SJCRH30 (cell line): ENCODE data around the gene ZNF524. TPM values are rescaled to one million over a fixed set of nuclear protein-coding genes. Genes with fewer than 3 reads are reported as not detected.

Experiments
- DNase-seq, 2 experiments: peaks; one replicate each; pipeline ENCODE4 v3.0.0-alpha.2; 2015 to 2020
- H3K27ac ChIP-seq: fragments of 250-450 bp; sonication (Bioruptor Pico); 2 replicates; pipeline ENCODE4 v1.5.1; 2020; ENCODE audit warnings: mild to moderate bottlenecking, moderate library complexity
- H3K27me3 ChIP-seq: fragments of 250-450 bp; sonication (Bioruptor Pico); 2 replicates; pipeline ENCODE4 v1.5.1; 2020; ENCODE audit warnings: mild to moderate bottlenecking, moderate library complexity
- H3K36me3 ChIP-seq: fragments of 250-450 bp; sonication (Bioruptor Pico); 2 replicates; pipeline ENCODE4 v1.5.1; 2020; ENCODE audit warnings: mild to moderate bottlenecking, moderate library complexity
- H3K4me1 ChIP-seq: fragments of 250-450 bp; sonication (Bioruptor Pico); 2 replicates; pipeline ENCODE4 v1.5.1; 2020; ENCODE audit warnings: mild to moderate bottlenecking, moderate library complexity
- H3K4me3 ChIP-seq: fragments of 250-450 bp; sonication (Bioruptor Pico); 2 replicates; pipeline ENCODE4 v1.5.1; 2020; ENCODE audit warnings: mild to moderate bottlenecking, moderate library complexity
- H3K9me3 ChIP-seq: fragments of 250-450 bp; sonication (Bioruptor Pico); replicated peaks from 2 replicates; pipeline ENCODE4 v1.5.1; 2020; ENCODE audit warnings: mild to moderate bottlenecking, moderate library complexity
- total RNA-seq: library from RNA; depleted of rRNA; stranded (reverse); fragments of >200 nt; shearing (Covaris generic); gene quantifications from 2 replicates; pipeline ENCODE4 v1.2.3, GENCODE V29; 2014

Gene ZNF524
- total RNA-seq, 1 experiment from 2014 or later = 3.2 TPM

DNA sequence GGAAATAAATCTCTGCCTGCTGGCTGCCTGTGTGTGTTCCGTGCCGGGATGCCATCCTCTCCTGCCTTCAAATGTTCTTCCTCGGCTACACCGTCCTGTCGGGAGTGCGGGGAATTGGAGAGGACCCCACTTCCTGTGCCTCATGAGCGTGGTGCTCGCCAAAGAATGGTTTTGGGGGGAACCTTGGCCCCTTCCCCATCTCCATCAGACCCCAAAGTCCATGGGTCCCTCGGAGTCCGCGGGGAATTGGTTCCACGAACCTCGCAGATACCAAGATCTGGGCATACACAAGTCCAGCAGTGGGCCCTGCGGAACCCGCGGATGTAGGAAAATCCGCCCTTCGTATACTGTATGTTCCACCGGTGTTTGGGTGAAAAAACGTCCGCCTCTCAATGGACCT, 3.0 kb downstream of the ZNF524 start:
- no peak for DNase-seq
- Histone ChIP-seq H3K36me3 (0 out of 2 replicates have a peak, but pooled peaks cover 4% of the 10 kb centered on the region), H3K9me3 (no peaks in the 10 kb centered on the region), H3K4me1 (peaks cover 4% of the 10 kb centered on the region; the same call in 1 of the 2 replicates), H3K4me3 (no peak overlapping the region), H3K27ac (no peak overlapping the region), H3K27me3 (no peaks in the 10 kb centered on the region)

DNA sequence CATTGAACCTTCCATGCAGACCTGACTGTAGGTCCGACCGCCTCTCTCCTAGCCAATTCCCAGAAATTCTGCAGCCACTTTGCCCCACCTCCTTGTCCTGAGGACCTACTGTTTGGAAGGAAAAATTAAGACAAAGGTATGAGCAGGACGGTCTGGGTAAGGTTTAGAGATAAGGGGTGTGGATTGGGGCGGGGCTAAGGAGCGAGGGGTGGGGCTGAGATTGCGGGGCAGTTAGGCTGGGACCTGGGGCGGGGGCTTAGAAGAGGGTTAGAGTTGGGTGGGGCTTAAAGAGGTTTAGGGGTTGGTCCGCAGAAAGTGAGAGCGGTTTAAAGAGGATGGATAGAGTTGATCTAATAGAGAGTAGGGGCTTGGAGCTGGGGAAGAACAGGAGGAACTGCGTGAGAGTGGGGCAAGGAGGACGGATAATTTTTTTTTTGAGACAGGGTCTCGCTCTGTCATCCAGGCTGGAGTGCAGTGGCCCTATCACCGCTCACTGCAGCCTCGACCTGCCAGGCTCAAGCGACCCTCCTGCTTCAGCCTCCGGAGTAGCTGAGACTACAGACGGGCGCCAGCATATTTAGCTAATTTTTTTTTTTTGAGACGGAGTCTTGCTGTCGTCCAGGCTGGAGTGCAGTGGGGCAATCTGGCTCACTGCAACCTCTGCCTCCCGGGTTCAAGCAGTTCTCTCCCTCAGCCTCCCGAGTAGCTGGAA, 3.6 kb downstream of the ZNF524 start:
- Histone ChIP-seq H3K4me1 (peaks cover 4% of the 10 kb centered on the region; the same call in 1 of the 2 replicates), H3K4me3 (peak overlapping the region; percentile 72; the same call in 1 of the 2 replicates), H3K27me3 (no peaks in the 10 kb centered on the region), H3K9me3 (no peaks in the 10 kb centered on the region), H3K27ac (no peak overlapping the region; the same call in 1 of the 2 replicates), H3K36me3 (0 out of 2 replicates have a peak, but pooled peaks cover 4% of the 10 kb centered on the region)
- no peak for DNase-seq

DNA sequence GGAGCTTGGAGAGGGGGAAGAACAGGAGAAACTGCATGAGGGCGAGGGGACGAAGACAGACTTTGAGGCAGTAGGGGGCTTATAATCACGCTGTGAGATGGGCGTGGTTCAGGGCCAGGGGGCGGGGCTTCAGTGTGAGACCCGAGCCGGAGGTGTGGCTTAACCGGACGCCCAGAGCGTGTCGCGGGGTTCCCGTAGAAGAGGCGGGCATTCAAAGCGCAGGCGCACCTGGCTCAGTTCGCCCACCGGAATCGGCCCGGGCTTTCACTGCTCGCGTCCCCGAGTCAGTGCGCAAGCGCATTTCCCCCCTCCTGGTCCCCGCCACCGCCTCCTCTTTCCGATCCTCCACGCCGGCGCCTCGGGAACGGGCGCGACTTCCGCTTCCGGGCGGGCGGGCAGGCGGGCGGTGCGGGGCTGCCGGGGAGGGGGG, 5.1 kb downstream of the ZNF524 start:
- Histone ChIP-seq H3K27me3 (no peaks in the 10 kb centered on the region), H3K4me3 (peak overlapping the region; percentile 72), H3K9me3 (no peaks in the 10 kb centered on the region), H3K4me1 (peaks cover 4% of the 10 kb centered on the region; the same call in 1 of the 2 replicates), H3K36me3 (0 out of 2 replicates have a peak, but pooled peaks cover 5% of the 10 kb centered on the region), H3K27ac (peak overlapping the region; percentile 78)
- peak; percentile 99 for DNase-seq

DNA sequence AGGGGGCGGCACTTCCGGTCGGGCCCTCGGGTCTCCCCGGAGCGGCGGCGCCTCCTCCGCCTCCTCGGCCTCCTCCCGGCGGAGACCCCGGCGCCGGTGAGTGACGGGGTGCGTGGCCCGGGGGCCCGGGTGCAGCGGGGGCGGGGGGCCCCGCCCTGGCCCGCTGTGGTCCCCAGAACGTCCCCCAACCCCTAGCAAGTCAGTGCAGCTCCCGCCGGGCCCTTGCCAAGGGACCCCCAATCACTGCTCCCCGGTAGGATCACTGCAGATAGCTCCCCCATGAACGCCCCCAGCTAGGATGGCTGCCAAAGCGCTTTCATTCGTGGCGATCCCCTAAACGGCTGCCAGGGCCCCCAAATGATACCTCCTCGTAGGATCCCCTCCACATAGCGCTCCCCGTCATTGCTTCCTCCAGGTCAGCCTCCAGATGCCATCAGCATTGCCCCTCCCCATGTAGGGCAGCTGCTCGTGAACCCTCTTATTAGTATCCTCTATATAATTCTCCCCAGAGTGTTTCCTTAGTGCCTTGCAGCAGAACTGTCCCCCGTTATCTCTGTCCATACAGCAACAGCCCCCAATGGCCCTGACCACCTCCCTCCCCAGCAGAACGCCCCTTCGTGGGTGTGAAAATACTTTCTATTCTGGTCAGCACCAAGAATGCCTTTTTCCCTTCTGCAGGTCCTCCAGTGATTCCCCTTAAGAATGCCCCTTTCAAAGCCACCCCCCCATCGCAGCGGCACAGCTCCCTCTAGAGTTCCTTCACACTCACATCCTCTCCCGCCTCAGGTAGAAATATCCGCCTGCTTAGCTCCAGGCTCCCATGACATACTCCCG, 5.8 kb downstream of the ZNF524 start, which contains the start of gene ZNF865:
Gene ZNF865, plus strand, starts transcription at position 11 of the 834 bp plus-strand sequence. CDS start 7,972 bp downstream, outside the sequence.
- peak within 1 kb of the TSS; percentile 78 for H3K27ac ChIP-seq
- H3K9me3 ChIP-seq = no peaks in the 10 kb centered on the region
- peak within 1 kb of the TSS; percentile 72 for H3K4me3 ChIP-seq
- peaks cover 4% of the 10 kb centered on the region; the same call in 1 of the 2 replicates for H3K4me1 ChIP-seq
- DNase-seq = peak; percentile 87 to 90
- no peaks in the 10 kb centered on the region for H3K27me3 ChIP-seq
- 0 out of 2 replicates have a peak, but pooled peaks cover 5% of the 10 kb centered on the region for H3K36me3 ChIP-seq

DNA sequence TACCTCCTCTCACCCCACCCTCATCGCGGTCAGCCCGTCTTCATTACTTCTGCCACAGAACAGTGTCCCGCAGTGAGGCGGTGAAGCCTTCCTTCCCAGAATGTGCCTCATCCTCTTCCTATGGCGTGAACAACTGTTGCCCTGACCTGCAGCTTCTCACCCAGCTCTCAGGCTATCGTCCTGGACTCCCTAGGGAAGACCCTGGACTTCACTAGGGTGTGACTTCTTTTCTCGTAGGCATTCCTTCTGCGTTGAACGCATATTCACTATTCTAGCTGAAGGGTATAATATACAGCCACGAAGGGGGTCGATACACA, 6.3 kb downstream of the ZNF524 start:
- no peaks in the 10 kb centered on the region for H3K27me3 ChIP-seq
- H3K27ac ChIP-seq = no peak overlapping the region; the same call in 1 of the 2 replicates
- no peaks in the 10 kb centered on the region for H3K9me3 ChIP-seq
- DNase-seq = no peak
- H3K4me3 ChIP-seq = peak overlapping the region; percentile 72
- H3K36me3 ChIP-seq = 0 out of 2 replicates have a peak, but pooled peaks cover 5% of the 10 kb centered on the region
- peaks cover 4% of the 10 kb centered on the region; the same call in 1 of the 2 replicates for H3K4me1 ChIP-seq

DNA sequence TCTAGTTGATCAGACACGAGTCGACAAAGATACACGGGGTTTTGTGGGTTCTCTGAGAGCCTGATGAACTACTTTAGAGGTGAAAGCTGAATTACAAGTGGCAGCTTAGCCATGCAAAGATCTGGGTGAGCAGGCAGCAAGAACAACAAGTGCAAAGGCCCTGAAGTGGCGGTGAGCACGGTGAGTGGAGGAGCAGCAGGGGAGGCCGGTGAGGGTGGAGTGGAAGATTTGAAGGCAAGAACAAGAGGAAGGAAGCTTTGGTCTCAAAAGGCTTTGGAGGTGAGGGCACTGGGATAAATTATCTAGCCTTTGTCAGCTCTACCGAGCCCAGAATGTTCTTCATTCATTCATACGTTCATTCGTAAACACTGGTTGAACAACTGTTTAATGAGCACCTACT, 6.7 kb downstream of the ZNF524 start:
- H3K36me3 ChIP-seq = 0 out of 2 replicates have a peak, but pooled peaks cover 5% of the 10 kb centered on the region
- H3K4me1 ChIP-seq = peaks cover 4% of the 10 kb centered on the region; the same call in 1 of the 2 replicates
- no peaks in the 10 kb centered on the region for H3K27me3 ChIP-seq
- H3K9me3 ChIP-seq = no peaks in the 10 kb centered on the region
- no peak overlapping the region for H3K27ac ChIP-seq
- no peak overlapping the region for H3K4me3 ChIP-seq
- no peak for DNase-seq

DNA sequence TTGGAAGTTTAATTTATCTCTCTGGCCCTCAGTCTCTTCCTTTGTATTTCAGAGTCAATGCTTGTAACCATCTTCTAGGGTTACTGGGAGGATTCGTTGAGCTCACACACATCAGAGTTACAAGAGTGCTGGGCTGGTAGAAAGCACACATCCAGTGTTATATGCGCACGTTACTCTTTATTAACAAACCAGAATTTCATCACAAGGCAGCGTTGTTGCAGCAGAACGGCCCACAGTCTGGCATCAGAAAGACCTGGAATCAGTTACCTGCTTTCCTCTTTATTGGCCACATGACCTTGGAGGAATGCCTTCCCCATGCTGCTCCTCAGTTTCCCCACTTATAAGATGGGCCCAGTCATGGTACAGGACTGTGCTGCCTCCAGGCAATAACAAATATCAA, 9.2 kb downstream of the ZNF524 start:
- Histone ChIP-seq H3K36me3 (0 out of 2 replicates have a peak, but pooled peaks cover 5% of the 10 kb centered on the region), H3K4me1 (peaks cover 4% of the 10 kb centered on the region; the same call in 1 of the 2 replicates), H3K9me3 (no peaks in the 10 kb centered on the region), H3K27ac (no peak overlapping the region), H3K4me3 (no peak overlapping the region), H3K27me3 (no peaks in the 10 kb centered on the region)
- no peak for DNase-seq

DNA sequence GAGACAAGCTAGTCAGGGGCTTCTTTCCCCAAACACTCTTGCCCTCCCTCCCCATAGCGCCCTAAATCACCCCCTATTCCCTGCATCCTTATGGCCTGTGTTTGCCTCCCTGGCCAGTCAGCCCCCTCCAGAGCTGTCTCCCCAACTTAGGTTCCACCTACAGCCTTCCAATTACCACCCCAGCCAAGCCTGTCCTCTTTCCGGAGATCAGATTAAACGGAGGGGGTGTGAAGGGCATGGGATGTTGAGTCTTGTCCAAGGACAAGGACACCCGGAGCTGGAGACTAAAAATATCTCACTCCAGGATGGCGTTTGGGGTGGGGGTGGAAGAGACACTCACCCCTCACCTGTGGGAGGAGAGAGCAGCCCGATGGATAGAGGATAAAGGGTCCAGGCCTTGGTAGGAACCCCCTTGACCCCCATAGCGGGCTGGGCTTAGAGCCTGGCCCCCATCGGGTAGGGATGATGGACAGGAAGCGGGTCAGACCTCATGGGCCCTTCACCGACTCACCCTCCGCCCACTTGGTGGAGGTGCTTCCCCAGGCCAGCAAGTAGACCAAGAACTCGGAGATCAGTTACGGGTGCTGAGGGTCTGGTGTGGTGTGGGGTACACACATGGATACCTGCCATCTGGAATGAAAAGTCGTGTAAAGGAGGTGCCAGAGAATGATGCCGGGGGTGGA, 11.4 kb downstream of the ZNF524 start:
- Histone ChIP-seq H3K27me3 (no peaks in the 10 kb centered on the region), H3K27ac (no peak overlapping the region), H3K36me3 (peaks cover 17% of the 10 kb centered on the region; the same call in 1 of the 2 replicates), H3K4me3 (no peak overlapping the region), H3K4me1 (no peaks in the 10 kb centered on the region; the same call in 1 of the 2 replicates), H3K9me3 (no peaks in the 10 kb centered on the region)
- DNase-seq = no peak

DNA sequence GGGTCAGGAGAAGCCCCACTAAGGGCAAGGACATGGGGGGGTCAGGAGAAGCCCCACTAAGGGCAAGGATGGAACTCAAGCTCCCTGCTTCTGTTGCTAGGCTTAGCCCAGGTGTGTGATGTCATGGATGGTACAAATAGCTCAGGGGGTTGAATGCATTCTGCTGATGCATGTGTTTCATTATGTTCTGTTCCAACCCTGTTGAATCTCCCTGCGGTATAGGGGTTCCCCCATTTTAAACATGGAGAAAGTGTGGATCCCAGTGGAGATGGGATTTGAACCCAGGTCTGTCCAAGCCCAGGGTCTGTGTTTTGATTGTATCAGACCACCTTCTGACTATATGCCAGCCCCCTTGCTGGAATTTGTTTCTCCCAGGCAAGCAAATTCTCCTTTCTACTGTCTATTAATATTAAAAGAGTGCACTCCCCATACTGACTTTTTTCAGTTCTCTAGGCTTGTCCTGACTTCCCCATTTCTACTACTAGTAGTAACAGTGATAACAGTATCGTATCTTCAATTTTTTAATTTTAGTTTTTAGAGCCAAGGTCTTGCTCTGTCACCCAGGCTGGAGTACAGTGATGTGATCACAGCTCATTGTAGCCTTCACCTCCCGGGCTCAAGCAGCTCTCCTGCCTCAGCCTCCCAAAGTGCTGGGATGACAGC, 12.0 kb downstream of the ZNF524 start:
- DNase-seq = no peak
- no peaks in the 10 kb centered on the region for H3K4me1 ChIP-seq
- H3K4me3 ChIP-seq = no peak overlapping the region
- H3K27ac ChIP-seq = no peak overlapping the region
- no peaks in the 10 kb centered on the region for H3K27me3 ChIP-seq
- peaks cover 14% of the 10 kb centered on the region; the same call in 1 of the 2 replicates for H3K36me3 ChIP-seq
- no peaks in the 10 kb centered on the region for H3K9me3 ChIP-seq

DNA sequence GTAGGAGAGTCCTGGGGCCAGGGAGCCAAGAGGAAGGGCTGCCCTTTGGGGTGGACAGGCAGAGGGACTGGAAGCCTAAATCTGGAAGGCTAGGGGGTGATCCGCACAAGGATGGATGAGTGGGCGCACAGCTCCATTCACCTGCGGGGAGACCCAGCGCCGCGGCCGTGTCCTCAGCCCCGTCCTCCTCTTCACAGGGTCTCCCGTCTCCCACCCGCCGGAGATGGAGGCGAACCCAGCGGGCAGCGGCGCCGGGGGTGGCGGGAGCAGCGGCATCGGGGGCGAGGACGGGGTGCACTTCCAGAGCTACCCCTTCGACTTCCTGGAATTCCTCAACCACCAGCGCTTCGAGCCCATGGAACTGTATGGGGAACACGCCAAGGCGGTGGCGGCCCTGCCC, 13.3 kb downstream of the ZNF524 start:
- no peaks in the 10 kb centered on the region; the same call in 1 of the 2 replicates for H3K4me1 ChIP-seq
- H3K27ac ChIP-seq = no peak overlapping the region
- H3K36me3 ChIP-seq = peaks cover 24% of the 10 kb centered on the region
- no peaks in the 10 kb centered on the region for H3K9me3 ChIP-seq
- no peaks in the 10 kb centered on the region for H3K27me3 ChIP-seq
- H3K4me3 ChIP-seq = no peak overlapping the region
- no peak for DNase-seq

DNA sequence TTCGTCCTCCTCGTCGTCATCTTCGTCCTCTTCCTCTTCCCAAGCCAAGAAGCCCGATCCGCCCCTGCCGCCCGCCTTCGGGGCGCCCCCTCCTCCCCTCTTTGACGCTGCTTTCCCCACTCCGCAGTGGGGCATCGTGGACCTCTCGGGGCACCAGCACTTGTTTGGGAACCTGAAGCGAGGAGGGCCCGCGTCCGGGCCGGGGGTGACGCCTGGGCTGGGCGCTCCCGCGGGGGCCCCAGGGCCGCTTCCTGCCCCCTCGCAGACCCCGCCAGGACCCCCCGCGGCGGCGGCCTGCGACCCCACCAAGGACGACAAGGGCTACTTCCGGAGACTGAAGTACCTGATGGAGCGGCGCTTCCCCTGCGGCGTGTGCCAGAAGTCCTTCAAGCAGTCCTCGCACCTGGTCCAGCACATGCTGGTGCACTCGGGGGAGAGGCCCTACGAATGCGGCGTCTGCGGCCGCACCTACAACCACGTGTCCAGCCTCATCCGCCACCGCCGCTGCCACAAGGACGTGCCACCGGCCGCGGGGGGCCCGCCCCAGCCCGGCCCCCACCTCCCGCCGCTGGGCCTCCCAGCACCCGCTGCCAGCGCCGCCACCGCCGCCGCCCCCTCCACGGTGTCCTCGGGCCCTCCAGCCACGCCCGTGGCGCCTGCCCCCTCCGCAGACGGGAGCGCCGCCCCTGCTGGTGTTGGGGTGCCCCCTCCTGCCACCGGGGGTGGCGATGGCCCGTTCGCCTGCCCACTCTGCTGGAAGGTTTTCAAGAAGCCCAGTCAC, 14.0 kb downstream of the ZNF524 start:
- Histone ChIP-seq H3K27me3 (no peaks in the 10 kb centered on the region), H3K4me3 (no peak overlapping the region), H3K4me1 (peaks cover 4% of the 10 kb centered on the region), H3K27ac (no peak overlapping the region), H3K36me3 (peaks cover 24% of the 10 kb centered on the region), H3K9me3 (no peaks in the 10 kb centered on the region)
- DNase-seq = no peak

DNA sequence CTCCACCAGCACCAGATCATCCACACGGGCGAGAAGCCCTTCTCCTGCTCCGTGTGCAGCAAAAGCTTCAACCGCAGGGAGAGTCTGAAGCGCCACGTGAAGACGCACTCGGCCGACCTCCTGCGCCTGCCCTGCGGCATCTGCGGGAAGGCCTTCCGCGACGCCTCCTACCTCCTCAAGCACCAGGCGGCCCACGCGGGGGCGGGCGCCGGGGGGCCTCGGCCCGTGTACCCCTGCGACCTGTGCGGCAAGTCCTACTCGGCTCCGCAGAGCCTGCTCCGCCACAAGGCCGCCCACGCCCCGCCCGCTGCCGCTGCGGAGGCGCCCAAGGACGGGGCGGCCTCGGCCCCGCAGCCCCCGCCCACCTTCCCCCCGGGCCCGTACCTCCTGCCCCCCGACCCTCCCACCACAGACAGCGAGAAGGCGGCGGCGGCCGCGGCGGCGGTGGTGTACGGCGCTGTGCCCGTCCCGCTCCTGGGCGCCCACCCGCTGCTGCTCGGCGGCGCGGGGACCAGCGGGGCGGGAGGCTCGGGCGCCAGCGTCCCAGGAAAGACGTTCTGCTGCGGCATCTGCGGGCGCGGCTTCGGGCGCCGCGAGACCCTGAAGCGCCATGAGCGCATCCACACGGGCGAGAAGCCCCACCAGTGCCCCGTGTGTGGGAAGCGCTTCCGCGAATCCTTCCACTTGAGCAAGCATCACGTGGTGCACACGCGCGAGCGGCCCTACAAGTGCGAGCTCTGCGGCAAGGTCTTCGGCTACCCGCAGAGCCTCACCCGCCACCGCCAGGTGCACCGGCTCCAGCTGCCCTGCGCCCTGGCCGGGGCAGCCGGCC, 14.8 kb downstream of the ZNF524 start:
- H3K36me3 ChIP-seq = peaks cover 25% of the 10 kb centered on the region
- no peak overlapping the region for H3K27ac ChIP-seq
- no peaks in the 10 kb centered on the region for H3K27me3 ChIP-seq
- H3K9me3 ChIP-seq = no peaks in the 10 kb centered on the region
- H3K4me1 ChIP-seq = peaks cover 4% of the 10 kb centered on the region
- no peak for DNase-seq
- H3K4me3 ChIP-seq = no peak overlapping the region
